ENCODE data around the gene CNTFR.

Gene CNTFR

GRCh38 chr9:34505370-34506120 is 84.0 kb downstream of the CNTFR start:
- Histone ChIP-seq H3K27ac (ENCODE audit: low read length) (no peak overlapping the region), H3K4me3 (ENCODE audit: low read length) (no peak overlapping the region), H3K9me3 (ENCODE audit: insufficient read depth, low read depth, low read length) (no peaks in the 10 kb centered on the region), H3K27me3 (ENCODE audit: insufficient read depth, low read length) (no peaks in the 10 kb centered on the region), H3K4me1 (ENCODE audit: insufficient read depth, low read length) (peaks cover 7% of the 10 kb centered on the region; the same call in 1 of the 2 replicates), H3K36me3 (ENCODE audit: insufficient read depth, low read depth, low read length) (no peaks in the 10 kb centered on the region), H3K9ac (ENCODE audit: low read depth, low read length) (no peak overlapping the region)

GRCh38 chr9:34503406-34503805 is 86.1 kb downstream of the CNTFR start:
- Histone ChIP-seq H3K9ac (ENCODE audit: low read depth, low read length) (no peak overlapping the region), H3K4me1 (ENCODE audit: insufficient read depth, low read length) (no peaks in the 10 kb centered on the region), H3K27me3 (ENCODE audit: insufficient read depth, low read length) (no peaks in the 10 kb centered on the region), H3K27ac (ENCODE audit: low read length) (no peak overlapping the region), H3K9me3 (ENCODE audit: insufficient read depth, low read depth, low read length) (no peaks in the 10 kb centered on the region), H3K36me3 (ENCODE audit: insufficient read depth, low read depth, low read length) (no peaks in the 10 kb centered on the region), H3K4me3 (ENCODE audit: low read length) (no peak overlapping the region)

- Histone ChIP-seq H3K4me1 (ENCODE audit: insufficient read depth, low read length) (no peaks in the 10 kb centered on the region), H3K4me3 (ENCODE audit: low read length) (no peak overlapping the region), H3K36me3 (ENCODE audit: insufficient read depth, low read depth, low read length) (no peaks in the 10 kb centered on the region), H3K27ac (ENCODE audit: low read length) (no peak overlapping the region), H3K9me3 (ENCODE audit: insufficient read depth, low read depth, low read length) (no peaks in the 10 kb centered on the region), H3K27me3 (ENCODE audit: insufficient read depth, low read length) (no peaks in the 10 kb centered on the region), H3K9ac (ENCODE audit: low read depth, low read length) (no peak overlapping the region)
Observed at GRCh38 chr9:34502891-34503290, 86.6 kb downstream of the CNTFR start.

- Histone ChIP-seq H3K36me3 (ENCODE audit: insufficient read depth, low read depth, low read length) (no peaks in the 10 kb centered on the region), H3K4me1 (ENCODE audit: insufficient read depth, low read length) (no peaks in the 10 kb centered on the region), H3K27ac (ENCODE audit: low read length) (no peak overlapping the region)
Observed at GRCh38 chr9:34502471-34502870, 87.1 kb downstream of the CNTFR start.

GRCh38 chr9:34501889-34502425 is 87.6 kb downstream of the CNTFR start:
- Histone ChIP-seq H3K4me1 (ENCODE audit: insufficient read depth, low read length) (no peaks in the 10 kb centered on the region), H3K27ac (ENCODE audit: low read length) (no peak overlapping the region), H3K9me3 (ENCODE audit: insufficient read depth, low read depth, low read length) (no peaks in the 10 kb centered on the region)

More at GRCh38 chr9:34502471-34502870, 87.1 kb downstream of the CNTFR start:
- no peaks in the 10 kb centered on the region for H3K27me3 ChIP-seq (ENCODE audit: insufficient read depth, low read length)
- H3K9me3 ChIP-seq (ENCODE audit: insufficient read depth, low read depth, low read length), result no peaks in the 10 kb centered on the region
- H3K4me3 ChIP-seq (ENCODE audit: low read length), result no peak overlapping the region
- H3K9ac ChIP-seq (ENCODE audit: low read depth, low read length), result no peak overlapping the region

More at GRCh38 chr9:34501889-34502425, 87.6 kb downstream of the CNTFR start:
- H3K9ac ChIP-seq (ENCODE audit: low read depth, low read length), result no peak overlapping the region
- H3K27me3 ChIP-seq (ENCODE audit: insufficient read depth, low read length), result no peaks in the 10 kb centered on the region
- no peaks in the 10 kb centered on the region for H3K36me3 ChIP-seq (ENCODE audit: insufficient read depth, low read depth, low read length)
- H3K4me3 ChIP-seq (ENCODE audit: low read length), result no peak overlapping the region

Measured in iPS-20b (cell line).